CD4-positive, alpha-beta T cell treated with Interleukin-6 at 100 ng/mL for 8 hours (primary cell): Measurements from ENCODE around the gene RAP1A.
"Not testable (repeated sequence)": the region's sequence is repeated elsewhere in the genome, so short reads cannot be mapped to it uniquely, and the experiment has no call there.

Source experiments
- DNase-seq: peaks from one replicate; pipeline ENCODE4 v3.0.0-alpha.2; 2020; ENCODE audit warnings: mixed read lengths, low spot score

The RAP1A gene

GRCh38 chr1:111629190-111629954 is 9.8 kb downstream of the RAP1A start:
- no peak for DNase-seq

GRCh38 chr1:111630567-111630966 is 11.0 kb downstream of the RAP1A start:
- no peak for DNase-seq

GRCh38 chr1:111631502-111631901 is 11.9 kb downstream of the RAP1A start:
- no peak for DNase-seq

GRCh38 chr1:111632771-111633170 is 13.2 kb downstream of the RAP1A start:
- DNase-seq = not testable (repeated sequence)

- no peak for DNase-seq
These were observed 14.2 kb downstream of the RAP1A start for GRCh38 chr1:111633736-111634247.

GRCh38 chr1:111635324-111636009 is 15.9 kb downstream of the RAP1A start:
- no peak for DNase-seq

GRCh38 chr1:111638320-111638719 is 18.7 kb downstream of the RAP1A start:
- DNase-seq = no peak

GRCh38 chr1:111639602-111640198 is 20.1 kb downstream of the RAP1A start:
- DNase-seq = no peak

GRCh38 chr1:111643097-111643496 is 23.5 kb downstream of the RAP1A start:
- no peak for DNase-seq

GRCh38 chr1:111643696-111644095 is 24.1 kb downstream of the RAP1A start:
- no peak for DNase-seq

GRCh38 chr1:111644506-111644905 is 24.9 kb downstream of the RAP1A start:
- no peak for DNase-seq

GRCh38 chr1:111647736-111648135 is 28.1 kb downstream of the RAP1A start:
- peak; percentile 27 for DNase-seq

- DNase-seq = no peak
These were observed 29.2 kb downstream of the RAP1A start for GRCh38 chr1:111648806-111649205.

- DNase-seq = no peak
These were observed 29.6 kb downstream of the RAP1A start for GRCh38 chr1:111649227-111649626.

- DNase-seq = no peak
These were observed 30.1 kb downstream of the RAP1A start for GRCh38 chr1:111649648-111650047.

- DNase-seq = no peak
These were observed 34.1 kb downstream of the RAP1A start for GRCh38 chr1:111653709-111654108.

GRCh38 chr1:111654839-111655238 is 35.2 kb downstream of the RAP1A start:
- DNase-seq = no peak

GRCh38 chr1:111656086-111657017 is 36.8 kb downstream of the RAP1A start:
- DNase-seq = peak; percentile 23

GRCh38 chr1:111658622-111659021 is 39.0 kb downstream of the RAP1A start:
- DNase-seq = no peak

GRCh38 chr1:111660204-111661150 is 40.9 kb downstream of the RAP1A start:
- DNase-seq = peak; percentile 38

- no peak for DNase-seq
These were observed 45.1 kb downstream of the RAP1A start for GRCh38 chr1:111664652-111665051.
